ENCODE data around the gene SHISA8. TPM values are rescaled to one million over a fixed set of nuclear protein-coding genes. Genes with fewer than 3 reads are reported as not detected.
"Not testable (repeated sequence)": the region's sequence is repeated elsewhere in the genome, so short reads cannot be mapped to it uniquely, and the experiment has no call there.

The SHISA8 gene
- not detected for total RNA-seq

DNA sequence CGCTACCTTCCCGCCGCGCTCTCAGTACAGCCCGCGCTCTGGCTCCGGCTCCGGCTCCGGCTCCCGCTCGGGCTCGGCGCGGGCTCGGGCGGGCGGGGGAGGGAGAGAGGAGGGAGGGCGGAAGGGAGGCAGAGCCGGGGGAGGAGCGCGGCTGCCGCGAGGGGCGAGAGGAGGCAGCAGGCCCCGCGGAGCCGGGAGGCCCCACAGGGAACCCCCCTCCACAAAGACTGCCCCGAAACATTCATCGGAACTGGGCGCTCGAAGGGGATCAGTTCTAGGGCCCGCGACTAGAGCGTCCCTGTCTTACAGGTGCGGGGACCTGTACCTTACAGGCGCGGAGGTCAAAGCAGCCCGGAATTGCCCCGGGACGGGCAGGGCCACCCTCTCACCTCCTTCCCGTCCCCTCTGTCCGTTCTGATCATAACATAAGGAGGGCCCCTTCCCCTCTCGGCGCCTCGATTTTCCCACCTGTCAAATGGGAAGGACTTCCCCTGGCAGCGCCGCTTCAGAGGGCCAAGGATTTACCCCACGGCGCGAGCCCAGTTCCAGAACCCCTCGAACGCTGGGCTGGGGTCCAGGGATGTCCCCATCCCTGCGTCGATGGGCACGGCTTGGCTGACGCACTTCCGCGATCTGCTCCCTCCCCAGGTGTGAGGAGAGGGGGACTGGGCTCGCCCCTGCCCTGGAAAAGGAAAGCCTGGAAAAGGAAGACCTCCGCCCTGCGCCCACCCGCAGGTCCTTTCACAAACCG lies at the start of gene SHISA8:
TSS of gene SHISA8 (minus strand) at position 40 of the 751 bp plus-strand sequence. CDS start 407 bp downstream, outside the sequence.
- no peak for DNase-seq

DNA sequence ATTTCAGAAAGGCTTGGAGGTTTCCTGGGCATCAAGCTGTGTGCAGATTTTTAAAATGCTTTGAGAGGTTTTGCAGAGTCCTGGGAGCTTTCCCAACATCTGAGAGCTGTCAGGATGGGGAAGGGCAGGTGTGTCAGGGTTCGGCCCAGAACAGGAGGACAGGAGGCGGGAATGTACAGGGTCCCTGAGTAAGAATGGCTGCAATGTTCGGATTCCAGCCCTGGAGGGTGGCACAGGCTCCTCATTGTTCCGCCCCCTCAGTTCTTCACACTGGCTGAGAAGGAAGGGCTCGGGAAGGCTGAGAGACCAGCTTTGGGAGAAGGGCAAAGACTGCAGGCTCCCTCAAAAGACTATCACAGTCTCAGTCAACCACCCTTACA lies 49.2 kb upstream of the SHISA8 start:
- no peak for DNase-seq

DNA sequence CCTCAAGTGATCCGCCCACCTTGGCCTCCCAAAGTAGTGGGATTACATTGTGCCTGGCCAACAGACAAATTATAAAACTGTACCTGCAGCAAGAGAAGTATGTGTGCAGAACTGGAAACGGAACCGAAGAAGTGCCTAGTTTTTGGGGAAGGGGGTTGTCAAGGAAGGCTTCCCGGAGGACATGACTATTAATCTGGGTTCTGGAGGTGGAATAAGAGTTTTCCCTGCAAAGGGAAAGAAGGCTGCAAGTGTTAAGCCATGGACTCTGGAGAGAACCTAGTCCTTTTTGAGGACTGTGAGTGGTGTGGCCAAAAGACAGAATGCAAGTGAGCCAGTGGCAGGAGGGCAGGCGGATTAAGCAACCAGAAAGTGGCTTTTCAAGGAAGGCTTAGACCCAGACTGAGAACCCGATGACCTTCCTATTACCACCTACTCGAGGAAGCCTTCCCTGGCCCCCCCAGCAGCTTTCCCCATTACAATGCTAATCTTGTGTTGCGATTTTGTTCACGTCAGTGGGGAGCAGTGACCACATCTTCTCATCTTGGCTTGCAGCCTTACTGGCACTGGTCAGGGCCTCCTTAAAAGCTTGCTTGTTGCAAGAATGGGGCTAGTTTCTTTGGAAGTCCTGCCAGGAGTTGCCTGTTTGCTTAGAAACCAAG lies 48.7 kb upstream of the SHISA8 start:
- DNase-seq = no peak

DNA sequence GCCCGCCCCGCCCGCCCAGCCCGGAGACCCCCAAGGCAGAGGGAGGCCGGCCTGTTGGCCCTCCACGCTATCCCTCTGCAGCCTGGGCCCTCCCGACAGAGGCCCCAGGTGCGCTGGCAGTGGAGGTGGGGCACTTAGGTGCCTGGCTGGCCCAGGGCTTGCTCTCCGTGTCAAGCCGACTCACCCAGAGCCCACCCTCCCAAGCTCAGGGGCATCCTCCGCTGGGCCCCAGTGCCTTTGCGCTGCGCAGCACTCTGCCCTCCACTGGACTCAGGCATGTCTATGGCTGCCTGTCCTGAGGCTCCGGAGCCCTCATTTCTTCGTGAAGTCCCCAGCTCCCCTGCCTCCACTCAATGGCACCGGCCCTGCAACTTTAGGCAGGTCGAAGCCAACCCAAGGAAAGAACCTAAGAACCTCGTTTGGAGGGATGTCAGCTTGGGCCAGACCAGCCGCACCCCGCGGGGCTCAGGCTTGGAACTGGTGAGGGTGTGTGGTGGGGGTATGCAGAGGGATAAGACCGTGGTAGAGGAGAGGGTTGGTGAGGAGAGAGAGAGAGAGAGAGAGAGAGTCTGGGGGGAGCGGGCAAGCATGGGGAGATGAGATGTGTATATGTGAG lies 43.2 kb upstream of the SHISA8 start:
- DNase-seq = no peak

DNA sequence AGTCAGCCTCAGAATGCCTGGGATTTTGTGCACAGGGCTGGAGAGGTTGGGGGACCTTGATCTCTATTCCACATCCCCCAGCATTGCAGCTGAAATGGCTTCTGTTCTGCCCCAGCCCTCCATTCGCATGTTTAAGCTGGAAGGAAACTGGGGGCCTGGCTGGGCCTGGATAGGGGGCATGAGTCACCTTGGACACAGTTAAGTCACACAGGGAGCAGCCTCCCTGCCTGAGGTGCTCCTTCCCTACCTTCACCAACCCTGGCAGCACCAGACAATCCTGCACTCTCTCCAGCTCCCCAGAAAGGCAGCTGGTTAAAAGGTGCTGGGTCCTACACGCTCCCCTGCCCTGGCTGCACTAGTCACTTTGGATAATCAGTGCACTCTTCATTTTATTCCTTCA lies 37.8 kb upstream of the SHISA8 start:
- no peak for DNase-seq

DNA sequence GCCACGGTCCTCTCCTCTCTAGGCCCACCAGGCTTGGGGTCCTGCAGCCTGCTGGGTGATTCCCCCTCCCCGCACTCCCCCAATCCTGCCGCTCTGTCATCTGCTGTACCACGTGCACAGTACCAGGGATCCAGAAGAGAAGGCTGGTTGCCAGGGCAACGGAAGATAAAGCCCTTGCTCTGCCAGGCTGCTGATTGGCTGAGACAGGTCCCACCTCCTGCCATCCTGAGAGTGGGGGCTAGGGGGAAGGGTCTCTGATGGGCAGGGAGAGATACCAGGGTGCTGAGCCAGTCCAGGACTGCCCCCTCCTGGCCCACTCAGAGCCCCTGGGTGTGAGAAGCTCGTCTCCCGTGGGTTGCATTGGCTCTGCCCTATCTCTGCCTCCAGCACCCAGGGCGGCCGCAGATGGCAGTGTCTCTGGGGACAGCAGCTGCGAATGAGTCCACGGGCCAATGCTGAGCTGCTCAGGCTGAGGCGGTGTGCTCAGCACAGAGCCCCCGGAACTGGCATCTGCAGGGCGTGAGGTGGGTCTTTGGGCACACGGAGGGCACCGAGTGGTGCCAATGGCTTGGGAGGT lies 37.1 kb upstream of the SHISA8 start, which contains the start of gene SMIM45:
TSS of gene SMIM45 (plus strand) at position 253 of the 577 bp plus-strand sequence.
- no peak for DNase-seq

DNA sequence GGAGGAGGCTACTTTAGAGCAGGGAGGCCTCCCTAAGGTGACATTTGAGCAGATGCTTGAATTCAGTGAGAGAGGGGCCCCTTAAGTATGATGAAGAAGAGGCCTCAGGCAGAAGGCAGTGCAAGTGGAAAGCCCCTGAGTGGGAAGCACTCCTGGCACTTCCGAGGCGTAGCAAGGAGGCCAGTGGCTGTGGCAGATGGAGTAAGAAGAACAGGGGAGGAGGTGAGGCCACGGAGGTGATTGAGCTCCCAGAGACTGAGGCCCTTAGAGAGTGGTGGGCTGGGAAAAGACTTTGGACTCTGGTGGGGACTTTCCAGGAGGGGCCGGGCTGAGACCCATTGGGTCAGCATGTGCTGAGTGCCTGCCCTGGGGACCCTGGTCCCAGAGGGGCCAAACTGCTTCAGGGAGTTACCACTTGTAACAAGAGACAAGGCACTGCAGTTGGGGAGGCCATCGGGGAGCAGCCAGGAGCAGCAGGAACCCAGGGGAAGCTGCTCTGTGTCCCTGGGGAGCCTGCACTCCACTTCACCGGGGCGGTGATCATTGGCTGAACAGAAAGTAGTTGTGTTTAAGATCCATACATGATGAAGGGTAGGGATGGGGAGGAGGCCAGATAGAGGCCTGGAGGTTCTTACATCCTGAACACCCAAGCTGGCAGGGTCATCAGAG lies 34.6 kb upstream of the SHISA8 start:
- no peak for DNase-seq

DNA sequence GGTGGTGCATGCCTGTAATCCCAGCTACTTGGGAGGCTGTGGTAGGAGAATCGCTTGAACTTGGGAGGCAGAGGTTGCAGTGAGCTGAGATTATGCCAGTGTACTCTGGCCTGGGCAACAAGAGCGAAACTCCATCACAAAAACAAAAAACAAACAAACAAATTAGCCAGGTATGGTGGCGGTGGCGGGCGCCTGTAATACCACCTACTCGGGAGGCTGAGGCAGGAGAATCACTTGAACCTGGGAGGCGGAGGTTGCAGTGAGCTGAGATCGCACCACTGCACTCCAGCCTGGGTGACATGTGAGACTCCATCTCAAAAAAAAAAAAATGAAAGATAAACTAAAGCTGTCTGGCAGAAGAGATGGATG lies 34.0 kb upstream of the SHISA8 start:
- not testable (repeated sequence) for DNase-seq

DNA sequence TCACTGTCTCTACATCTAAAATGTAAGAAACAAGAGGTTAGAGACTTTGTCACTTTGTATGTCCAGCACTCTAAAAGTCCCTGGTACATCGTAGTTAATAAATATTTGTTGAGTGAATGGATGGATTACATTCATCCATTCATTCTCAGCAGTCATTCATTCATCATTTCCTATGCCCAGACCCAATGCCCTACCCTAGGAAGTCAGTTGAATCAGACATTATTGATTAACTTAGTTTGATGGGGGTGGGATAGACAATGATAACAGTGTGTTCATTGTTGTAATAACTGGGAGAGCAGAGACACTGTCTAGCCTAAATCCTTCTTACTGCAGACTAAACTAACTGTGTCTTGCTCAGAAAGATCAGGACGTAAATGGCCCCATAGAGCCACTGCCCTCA lies 33.3 kb upstream of the SHISA8 start:
- DNase-seq = no peak

DNA sequence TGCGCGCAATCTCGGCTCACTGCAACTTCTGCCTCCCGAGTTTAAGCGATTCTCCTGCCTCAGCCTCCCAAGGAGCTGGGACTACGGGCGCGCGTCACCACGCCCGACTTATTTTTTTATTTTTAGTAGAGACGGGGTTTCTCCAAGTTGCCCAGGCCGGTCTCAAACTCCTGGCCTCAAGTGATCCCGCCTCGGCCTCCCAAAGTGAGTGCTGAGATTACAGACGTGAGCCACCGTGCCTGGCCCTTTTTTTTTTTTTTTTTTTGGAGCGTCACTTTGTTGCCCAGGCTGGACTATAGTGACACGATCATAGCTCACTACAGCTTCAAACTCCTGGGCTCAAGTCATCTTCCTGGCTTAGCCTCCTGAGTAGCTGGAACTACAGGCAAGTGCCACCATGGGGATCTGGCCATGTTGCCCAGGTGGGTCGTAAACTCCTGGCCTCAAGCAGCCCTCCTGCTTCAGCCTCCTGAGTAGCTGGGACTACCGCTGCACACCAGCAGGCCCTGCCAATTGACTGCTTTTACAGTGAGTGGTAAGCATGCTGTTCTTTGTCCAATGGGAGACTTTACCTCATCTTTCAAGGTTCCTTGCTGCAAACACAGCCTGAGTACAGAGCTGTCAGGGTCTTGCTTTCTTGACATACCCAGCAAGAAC lies 32.7 kb upstream of the SHISA8 start:
- no peak for DNase-seq

DNA sequence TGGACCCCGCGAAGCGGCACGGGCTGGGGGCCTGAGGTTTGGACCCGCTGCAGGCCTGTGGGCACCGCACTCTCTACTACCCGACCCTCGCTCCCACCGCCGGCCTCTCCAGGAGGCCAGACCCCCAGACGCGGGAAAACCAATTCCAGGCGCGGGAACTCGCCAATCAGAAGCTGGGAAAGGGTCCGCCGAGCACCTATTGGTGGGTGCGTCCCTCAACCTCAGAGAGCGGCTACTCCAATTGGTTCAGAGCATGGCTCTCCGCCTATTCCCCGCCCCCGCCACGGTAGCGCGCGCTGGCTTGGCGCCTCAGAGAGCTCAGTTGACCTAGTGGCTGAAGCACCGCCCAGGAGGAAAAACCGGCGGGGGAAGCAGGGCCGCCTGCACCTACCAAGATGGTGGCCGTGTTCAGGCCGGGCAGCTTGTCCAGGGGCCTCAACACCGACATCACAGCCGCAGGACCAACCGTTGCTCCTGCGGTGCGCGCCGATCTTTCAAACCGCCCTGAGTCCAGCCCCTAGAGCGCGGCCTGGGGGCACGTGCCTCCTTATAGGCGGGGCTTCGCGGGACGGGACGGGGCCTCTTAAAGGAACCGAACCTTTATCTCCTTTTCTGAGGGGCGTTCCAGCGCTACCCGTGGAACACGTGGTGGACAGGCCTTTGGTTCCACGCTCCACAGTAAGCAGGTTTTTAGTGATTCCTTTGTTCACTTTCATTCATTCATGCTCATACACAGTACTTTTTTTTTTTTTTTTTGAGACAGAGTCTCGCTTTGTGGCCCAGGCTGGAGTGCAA lies 32.0 kb upstream of the SHISA8 start, which contains the start of gene CENPM:
TSS of gene CENPM (minus strand) at position 524 of the 795 bp plus-strand sequence. CDS start at position 448, 76 bp downstream.
- DNase-seq = peak; percentile 93

DNA sequence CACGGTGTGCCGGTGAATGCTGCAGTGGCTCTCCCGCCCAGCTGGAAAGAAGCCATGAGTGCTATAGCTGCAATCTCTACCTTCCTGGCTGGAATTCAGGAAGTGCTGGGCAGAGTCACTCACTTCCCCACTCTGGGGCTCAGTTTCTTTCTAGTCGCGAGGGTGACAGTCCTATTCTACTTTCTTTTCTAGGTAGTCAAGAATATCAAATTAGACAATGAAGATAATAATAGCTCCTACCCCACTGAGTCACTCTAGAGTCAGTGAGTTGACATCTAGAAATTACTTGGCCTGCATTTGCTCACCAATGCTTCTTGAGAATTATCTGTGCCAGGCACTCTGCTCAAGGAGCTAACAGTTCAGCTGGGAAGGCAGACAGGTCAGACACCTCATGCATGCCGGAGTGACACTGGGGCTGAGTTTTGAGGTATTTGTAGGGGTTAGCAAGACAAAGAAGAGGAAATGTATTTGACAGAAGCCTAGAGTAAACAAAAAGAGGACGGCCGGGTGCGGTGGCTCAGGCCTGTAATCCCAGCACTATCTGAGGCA lies 28.9 kb upstream of the SHISA8 start:
- no peak for DNase-seq

DNA sequence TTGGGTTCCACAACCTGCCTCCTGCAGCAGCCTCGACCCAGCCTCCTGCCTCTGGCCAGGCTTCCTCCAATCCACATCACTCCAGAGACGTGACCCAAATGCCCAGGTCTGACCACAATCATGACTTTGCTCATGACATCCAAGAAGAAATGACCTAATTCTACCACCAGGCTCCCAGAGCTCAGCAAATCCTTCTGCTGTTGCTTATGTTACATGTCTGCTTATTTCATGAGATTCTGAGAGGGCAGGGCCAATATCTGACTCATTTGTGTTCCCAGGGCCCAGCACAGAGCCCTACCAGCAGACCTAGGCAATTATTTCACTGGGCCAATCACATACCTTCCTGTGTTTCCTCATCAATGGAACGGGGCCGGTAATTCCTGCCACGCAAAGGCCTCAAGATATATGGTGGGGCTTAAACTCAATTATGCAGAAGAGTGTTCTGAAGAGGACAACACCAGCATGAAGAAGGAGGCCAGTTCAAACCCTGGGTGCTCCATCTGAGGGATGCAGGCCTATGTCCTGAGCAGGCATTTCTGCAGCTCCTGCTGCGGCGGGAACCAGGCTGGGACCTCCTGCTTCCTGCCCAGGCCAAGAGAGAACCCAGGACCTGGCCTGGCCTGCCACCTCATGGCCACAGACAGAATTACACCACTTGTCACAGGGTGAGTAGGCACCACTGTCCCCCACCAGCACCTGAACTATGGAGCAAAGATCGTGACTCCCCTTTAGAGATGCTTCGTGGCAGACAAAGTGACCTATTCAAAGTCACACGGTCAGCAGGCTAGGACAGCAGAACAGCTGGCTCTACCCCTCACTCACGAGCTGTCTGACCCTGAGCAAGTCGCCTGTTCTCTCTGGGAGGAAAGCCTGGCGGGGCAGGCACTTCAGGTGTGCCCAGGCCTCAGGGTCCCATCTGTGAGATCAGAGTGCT lies 26.2 kb upstream of the SHISA8 start:
- DNase-seq = peak; percentile 70

DNA sequence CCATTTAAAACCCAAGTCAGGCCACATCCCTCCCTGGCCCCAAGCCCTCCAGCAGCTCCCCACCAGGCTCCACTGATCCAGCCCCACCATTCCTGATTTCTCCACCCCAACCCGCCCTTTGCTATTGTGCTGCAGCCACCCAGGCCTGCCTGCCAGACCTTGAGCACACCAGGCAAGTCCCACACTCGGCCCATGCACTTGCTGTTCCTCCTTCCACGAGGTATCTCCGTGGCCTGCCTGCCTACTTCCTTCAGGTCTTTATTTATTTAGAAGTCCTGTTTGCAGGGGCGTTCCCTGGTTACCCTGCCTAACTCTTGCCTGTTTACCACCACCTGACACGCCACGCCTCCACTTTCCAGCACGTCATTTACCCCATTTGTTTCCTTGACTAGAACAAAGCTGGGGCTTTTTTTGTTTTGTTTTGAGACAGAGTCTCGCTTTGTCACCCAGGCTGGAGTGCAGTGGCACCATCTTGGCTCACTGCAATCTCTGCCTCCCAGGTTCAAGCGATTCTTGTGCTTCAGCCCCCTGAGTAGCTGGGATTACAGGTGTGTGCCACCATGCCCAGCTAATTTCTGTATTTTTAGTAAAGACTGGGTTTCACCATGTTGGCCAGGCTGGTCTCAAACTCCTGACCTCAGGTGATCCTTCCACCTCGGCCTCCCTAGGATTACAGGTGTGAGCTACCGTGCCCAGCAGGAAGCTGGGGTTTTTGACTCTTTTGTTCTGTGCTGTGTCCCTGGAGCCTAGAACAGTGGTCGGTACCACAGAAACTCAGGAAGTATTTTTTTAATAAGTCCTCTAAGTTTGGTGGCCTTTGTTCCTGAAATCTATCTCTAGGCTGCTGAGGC lies 25.3 kb upstream of the SHISA8 start:
- no peak for DNase-seq

DNA sequence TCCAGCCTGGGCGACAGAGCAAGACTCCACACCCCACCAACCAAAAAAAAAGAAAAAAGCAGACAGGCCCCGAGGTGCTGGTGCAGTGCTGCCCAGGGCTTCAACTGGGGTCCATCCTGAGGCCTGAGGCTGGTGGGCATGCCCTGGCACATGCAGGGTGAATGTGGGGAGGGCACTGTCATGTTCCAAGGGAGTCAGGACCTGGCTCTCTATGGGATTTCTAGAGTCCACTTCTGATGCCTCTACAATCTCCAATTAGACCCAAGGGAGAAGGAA lies 22.0 kb upstream of the SHISA8 start:
- no peak for DNase-seq

DNA sequence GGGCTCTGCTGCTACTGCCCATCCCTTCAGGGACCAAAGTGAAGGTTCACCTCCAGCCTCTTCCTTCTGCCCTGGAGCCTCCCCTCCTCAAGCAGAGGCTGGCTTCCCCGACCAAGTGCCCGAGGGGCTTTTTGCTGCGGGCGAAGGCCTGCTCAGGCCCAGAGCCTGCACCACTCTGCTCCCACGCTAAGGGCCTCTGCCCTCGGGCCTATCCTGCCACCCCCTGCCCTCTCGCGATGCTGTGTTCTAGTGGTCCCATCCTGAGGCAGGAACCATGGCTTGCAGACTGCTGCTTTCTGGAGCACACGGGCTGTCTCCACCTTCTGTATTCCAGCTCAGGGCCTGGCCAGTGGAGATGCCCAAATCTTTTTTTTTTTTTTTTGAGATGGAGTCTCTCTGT lies 20.6 kb upstream of the SHISA8 start:
- DNase-seq = no peak

DNA sequence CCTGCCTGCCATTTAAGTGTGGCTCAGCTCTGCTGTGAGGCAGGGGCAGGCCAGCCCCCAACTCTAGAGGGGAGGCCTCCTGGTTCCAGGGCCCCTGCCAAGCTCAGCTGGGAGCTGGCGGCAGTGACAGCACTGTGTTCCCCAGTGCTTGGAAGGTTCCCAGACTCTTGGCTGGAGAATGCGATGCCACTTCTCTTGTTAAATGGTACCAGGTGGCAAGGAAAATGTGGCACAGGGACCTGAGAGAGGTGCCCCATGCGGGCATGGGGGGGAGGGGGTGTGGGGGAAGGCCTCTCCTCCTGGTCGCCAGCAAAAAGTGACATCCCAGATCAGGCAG lies 20.1 kb upstream of the SHISA8 start:
- DNase-seq = no peak

DNA sequence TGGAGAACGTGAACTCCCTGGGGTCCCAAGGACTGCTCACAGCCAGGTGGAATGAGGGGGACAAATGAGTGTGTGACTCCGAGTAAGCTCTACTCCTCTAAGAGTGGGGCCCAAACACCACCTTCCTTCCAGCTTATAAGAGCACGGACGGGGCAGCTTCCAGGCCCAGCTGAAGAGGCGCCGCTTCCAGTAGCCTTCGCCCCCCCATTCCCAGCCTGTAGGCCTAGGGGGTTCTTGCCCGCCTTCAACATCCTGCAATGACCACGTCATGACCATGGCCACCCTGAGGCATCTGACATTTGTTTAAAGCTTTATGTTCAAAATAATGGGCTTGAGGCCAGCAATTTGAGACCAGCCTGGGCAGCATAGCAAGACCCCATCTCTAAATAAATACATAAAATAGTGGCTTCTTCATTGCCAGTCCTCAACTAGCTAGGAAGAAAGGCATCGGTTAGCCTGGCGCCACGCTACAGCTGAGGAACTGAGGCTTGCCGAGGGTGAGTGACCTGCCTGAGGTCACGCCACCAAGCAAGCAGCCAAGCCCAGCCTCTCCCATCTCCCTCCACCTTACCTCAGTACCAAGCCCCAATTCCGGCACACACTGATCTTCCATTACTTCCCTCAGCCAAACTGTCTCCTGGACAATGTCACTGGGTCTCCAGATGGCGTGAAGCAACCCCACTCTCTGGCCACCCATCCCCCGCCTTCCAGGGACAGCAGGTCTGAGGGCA lies 19.6 kb upstream of the SHISA8 start:
- DNase-seq = no peak

Data from skin of body (tissue), 2 donors.